HUDEP-2 (cell line): Measurements from ENCODE around the gene TRPM3.

Experiments
- DNase-seq, 76 experiments: peaks; one replicate each; lab custom pipeline; 2025; ENCODE audit not compliant: unreplicated experiment in 76 of 76; lab: John Stamatoyannopoulos, UW

Gene TRPM3

DNA sequence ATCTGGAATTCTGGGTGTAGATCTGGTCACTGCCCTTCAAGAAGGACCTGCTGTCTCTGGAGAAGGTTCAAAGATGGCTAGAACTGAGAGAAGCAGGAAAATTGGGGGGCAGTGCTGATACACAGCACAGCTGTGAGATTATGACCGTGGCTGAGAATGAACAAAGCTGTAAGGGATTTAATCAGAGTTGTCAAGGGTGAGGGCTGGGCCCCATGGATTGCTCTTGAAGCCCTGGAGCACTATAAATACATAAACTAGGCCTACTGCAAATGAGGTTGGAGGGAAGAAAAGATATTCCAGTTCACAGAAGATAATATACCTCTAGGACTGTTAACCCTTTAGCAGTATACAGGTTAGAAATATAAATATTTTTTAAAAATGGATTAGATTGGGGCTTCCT lies 620.6 kb downstream of the TRPM3 start:
- no peak for DNase-seq

DNA sequence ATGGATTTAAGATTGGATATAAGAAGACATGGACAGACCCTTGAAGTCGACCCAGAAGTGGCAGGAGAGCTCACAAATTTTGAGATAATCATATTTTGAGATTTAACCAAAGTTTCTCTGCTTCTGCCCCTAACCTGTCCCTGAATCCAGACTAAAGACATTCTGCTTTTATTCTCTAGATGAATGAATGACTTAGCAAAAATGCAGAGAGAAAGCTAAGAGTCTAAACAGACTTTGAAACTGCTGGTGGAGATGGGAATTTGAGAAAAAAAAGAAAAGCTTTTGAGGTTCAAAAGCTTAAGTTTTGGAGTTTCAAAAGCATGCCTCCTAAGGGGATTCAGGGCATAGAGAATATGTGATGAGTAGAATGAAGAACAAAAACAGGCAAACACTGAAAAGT lies 621.8 kb downstream of the TRPM3 start:
- no peak for DNase-seq

- no peak for DNase-seq
Measured at GRCh38 chr9:70498866-70499265, 622.6 kb downstream of the TRPM3 start.

DNA sequence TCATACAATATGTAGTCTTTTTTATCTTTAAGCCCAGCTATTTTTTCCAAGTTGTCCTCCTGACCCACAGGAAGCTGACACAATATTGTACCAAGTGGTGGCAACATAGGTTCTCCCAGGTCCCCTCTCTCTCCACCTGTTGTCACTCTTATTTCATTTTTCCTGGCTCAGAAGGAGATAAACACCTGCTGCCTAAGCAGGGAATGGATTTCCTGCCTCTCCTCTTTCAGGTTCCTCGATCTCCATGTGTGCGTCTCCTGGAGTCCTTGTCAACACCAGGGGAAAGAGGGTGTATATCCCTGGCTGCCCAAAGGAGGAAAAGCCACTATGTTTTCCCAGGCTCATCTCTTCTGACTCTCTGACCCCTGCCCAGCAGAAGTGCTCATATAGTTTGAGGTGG lies 625.2 kb downstream of the TRPM3 start:
- no peak for DNase-seq

DNA sequence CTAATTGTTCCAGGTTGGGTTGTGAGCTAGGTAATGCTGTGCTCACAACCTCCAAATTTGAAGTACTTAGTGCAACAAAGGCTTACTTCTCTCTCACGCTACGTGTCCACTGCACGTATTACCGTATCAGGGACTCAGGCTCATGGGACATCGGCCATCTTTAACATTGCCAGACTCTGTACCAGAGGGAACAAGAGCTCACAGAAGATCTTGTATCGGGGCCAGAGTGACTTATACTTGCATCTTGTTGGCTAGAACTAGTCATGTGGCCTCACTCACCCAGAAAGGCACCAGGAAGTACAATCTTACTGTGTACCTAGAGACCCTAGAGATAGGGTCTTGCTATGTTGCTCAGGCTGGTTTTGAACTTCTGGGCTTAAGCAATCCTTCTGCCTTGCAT lies 625.9 kb downstream of the TRPM3 start:
- DNase-seq, result no peak

DNA sequence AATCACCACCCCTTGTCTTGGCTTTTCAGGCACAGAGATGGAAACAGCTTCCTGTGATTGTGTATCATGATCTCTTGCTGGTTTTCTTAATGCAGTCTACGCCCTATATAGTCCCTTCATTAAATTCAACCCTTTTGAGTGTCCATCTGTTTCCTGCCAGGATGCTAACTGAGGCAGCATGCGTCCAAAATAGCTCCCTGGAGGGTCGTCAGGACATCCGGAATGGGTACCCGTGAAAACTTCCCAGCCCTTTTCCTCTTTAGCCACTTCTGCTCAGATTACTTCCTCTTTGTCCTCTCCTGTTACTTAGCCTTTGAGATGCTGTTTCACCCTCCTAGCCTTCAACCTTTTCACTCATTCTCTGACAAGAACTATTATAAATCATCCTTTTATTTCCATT lies 627.2 kb downstream of the TRPM3 start:
- no peak for DNase-seq

DNA sequence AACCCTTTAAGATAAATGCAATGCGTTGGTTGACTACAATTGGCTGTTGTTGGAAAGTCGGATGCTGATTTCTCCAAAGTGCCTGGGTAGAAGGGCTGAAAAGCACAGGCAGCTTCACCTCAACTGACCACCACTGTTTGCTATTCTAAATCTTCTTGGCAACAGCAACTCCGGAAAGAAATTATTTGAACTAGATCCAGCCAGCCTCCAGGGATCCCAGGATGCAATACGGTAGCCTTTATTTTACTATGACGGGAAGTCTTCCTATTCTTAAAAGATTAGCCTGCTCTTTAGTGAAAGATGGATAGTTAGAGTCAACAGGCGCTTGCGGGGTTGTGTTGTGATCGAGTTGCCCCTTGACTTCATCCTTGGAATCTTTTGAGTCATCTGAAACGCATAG lies 628.4 kb downstream of the TRPM3 start:
- DNase-seq, result no peak

GRCh38 chr9:70492319-70492777 lies 629.1 kb downstream of the TRPM3 start:
- DNase-seq, result no peak

DNA sequence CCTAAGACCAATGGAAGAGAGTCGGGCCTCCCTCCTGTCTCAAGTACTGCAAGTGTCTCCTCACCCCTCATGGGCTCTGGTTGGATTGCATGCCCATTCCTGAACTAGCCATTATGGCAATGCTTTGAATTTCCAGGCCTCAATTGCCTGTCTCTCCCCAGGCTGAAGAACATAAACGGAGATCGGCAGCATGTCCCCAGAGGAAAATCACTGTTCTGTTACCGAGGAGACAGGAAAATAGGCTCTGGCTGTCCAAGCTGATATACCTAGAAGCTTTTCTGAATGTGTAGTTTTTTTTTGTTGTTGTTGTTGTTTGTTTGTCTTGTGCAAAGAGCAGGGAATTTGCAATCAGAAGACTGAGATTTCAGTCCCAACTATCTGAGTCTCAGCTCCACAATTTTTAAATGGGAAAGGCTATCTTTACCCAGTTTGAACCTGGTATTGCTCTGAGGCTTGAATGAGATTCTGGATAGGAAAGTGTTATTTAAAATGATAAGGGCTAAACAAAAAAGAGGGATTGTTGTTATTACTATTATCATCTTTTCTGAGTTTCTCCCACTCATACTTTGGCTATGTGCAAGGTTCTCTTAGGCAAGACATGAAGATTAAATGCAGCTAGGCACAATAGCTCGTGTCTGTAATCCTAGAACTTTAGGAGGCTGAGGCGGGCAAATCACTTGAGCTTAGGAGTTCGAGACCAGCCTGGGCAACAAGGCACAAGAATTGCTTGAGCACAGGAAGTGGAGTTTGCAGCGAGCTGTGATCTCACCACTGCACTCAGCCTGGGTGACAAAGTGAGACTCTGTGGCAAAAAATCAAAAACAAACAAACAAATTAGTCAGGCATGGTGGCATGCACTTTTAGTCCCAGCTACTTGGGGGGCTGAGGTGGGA lies 629.7 kb downstream of the TRPM3 start:
- DNase-seq, result no peak

GRCh38 chr9:70490478-70490877 lies 630.9 kb downstream of the TRPM3 start:
- DNase-seq, result peak in 11 of 76 experiments; percentile 3 to 28 (median 13)

DNA sequence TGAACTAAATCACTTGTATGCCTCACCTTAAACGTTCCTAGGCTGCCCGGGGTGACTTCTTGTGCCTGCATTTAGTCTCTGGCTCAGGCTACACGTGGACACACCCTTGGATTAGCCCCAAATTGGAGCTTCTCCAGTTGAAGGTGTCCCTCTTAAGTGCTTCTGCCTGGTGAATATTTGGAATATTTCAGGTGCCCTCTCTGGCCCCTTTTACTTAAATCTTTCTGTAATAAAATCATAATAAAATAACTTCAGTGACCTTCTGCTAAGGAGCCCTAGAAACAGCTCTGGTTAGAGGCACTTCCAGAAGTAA lies 632.7 kb downstream of the TRPM3 start:
- DNase-seq, result peak in 16 of 76 experiments; percentile 5 to 50 (median 20)

DNA sequence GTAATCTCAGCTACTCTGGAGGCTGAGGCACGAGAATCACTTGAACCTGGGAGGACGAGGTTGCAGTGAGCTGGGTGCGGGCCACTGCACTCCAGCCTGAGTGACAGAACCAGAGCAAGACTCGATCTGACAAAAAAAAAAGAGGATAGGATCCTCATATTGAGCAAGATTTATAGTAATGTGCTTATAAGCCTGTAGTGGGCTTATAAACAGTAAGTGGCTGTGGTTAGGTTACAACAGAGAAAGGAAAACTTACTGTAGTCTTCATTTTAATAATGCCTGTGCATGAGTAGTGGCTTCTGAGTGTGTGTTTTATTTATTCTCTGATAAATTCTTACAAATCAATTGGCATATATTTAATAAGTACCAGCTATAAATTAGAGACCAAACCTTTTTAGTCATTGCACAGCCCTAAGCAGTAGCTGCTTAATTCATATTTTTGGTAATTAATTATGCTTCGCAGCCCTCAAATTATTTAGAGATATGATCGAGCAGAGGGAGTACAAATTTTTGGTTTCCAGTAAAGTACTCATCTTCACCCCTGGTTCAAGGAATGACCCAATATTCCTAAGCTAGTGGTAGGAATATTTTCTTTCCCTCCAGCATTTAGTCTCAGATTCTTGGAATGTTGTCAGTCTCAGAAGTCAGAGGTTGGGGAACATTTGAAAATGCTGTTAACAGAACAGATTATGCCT lies 633.2 kb downstream of the TRPM3 start:
- no peak for DNase-seq

DNA sequence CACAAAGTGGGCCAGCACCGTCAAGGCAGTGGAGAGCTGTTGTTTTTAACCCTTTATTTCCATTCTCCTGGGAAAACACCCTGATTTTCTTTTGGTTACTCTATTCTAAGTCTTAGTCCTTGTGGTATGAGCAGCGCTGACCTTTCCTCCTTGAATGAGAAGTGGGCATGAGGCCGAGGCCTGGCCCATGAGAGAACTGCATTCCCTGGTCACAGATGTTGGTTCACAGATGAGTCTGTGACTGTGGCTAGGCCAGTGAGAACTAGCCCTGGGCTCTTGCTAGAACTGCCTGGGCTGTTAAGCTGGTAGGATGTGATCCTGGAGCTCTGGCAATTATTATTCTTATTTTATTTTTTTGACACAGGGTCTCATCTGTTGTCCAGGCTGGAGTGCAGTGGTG lies 635.3 kb downstream of the TRPM3 start:
- no peak for DNase-seq

- peak; percentile 6 to 93 (median 79) for DNase-seq
Measured at GRCh38 chr9:70485273-70485858, 636.1 kb downstream of the TRPM3 start.

DNA sequence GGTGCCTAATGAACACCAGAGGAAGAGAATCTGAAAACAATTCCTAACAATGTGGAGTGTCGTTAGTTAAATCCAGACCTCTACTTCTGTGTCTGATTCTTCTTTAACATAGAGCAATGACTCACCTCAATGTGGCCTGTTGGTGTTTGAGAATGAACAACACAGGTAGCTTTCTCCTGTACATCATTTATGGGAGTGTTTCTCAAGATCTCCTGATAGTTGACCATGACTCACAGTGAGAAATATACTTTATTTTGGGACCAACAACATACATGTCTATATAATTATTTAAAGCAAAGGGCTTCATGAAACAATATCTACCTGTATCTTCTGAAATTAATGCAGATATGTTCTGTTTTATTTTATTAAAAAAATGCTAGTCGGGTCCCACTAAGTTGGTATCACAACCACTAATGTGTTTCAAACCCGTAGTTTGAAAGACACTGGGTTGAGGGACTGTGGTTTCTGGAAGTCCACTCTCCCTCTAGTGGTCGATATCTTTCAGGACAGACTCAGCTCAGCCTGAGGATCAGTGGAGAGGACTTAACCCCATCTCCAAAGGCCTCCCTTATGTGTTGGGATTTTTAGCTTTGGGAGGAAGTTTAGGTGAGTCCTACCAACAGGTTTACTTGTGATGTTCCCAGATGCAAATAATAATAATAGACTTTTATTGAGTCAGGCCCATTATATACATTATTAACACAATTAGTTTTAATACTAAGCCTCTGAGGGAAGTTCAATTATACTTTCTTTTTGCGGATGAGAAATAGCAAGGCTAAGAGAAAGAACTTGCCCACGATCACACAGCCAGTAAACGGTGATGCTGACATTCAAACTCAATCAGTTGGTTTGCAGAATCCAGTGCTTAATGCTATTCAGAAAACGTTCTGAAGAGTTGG lies 636.9 kb downstream of the TRPM3 start:
- peak in 56 of 76 experiments; percentile 5 to 76 (median 52) for DNase-seq

DNA sequence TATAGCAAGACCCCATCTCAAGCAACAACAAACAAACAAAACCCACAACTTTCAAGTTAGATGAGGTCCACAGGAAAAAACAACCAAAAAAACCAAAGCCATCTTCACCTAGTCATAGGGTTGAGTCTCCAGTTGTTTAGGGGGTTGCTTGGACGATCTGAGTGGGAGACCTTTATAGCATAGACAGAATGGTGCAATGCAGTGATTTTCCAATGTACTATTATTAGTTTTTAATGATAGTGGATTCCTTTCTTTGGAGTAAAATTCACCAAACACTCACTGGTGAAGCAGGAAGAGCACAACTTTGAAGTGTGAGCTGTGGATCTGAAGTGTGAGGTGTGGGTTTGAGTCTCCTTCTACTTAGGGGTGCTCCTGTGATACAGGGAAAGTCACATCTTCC lies 640.0 kb downstream of the TRPM3 start:
- no peak for DNase-seq

DNA sequence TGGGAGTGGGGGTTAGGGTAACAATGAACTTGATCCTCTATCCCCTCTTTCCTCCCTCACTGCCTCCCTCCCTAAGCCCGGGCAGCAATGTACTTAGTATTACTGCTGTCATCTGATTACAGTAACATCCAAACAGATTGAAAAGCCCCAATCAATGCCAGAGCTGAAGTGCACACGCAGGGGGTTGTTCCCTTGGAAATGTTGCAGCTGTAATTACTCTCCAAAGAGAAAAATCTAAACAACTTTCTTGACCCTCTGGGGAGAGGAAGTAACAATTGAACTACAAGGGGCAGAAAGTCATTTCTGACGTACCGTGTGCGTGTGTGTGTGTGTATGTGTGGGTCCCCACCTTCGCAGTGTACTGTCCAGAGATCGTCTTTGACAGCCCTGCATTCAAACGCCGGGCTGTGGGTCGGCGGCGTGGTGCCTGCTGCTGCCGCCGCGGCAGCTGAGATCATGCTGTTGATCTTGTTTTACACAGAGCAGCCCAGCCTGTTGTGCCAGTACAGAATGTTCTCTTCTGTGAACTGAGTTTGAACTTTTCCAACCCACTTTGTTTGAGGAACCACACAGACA lies 640.9 kb downstream of the TRPM3 start:
- no peak for DNase-seq

GRCh38 chr9:70479880-70480291 lies 641.5 kb downstream of the TRPM3 start:
- DNase-seq, result no peak
